Trophoblast cell (in vitro differentiated cells and primary cell): Measurements from ENCODE around the gene TPD52L3. TPM values are rescaled to one million over a fixed set of nuclear protein-coding genes. Genes with fewer than 3 reads are reported as not detected.

ENCODE experiments used
- DNase-seq, 2 donors: peaks; one replicate each; pipeline ENCODE4 v3.0.0-alpha.2; 2016
- H2AFZ ChIP-seq: 2 replicates; pipeline ENCODE4 v1.6.1; 2013; ENCODE audit warnings: low read length, moderate library complexity, mild to moderate bottlenecking; ENCODE audit not compliant: insufficient read depth, poor library complexity
- H2AK5ac ChIP-seq: 2 replicates; pipeline ENCODE4 v1.6.1; 2013; ENCODE audit warnings: mild to moderate bottlenecking, low read length
- H2BK120ac ChIP-seq: 2 replicates; pipeline ENCODE4 v1.6.1; 2013; ENCODE audit warnings: low read length, mild to moderate bottlenecking, moderate library complexity; ENCODE audit not compliant: insufficient read depth, poor library complexity
- H2BK12ac ChIP-seq: 2 replicates; pipeline ENCODE4 v1.6.1; 2013; ENCODE audit warnings: mild to moderate bottlenecking, low read length, moderate library complexity
- H2BK5ac ChIP-seq: 2 replicates; pipeline ENCODE4 v1.6.1; 2013; ENCODE audit warnings: low read length, low read depth, moderate library complexity, mild to moderate bottlenecking; ENCODE audit not compliant: poor library complexity
- H3K14ac ChIP-seq: 2 replicates; pipeline ENCODE4 v1.6.1; 2013; ENCODE audit warnings: mild to moderate bottlenecking, low read length
- H3K18ac ChIP-seq: 2 replicates; pipeline ENCODE4 v1.6.1; 2013; ENCODE audit warnings: mild to moderate bottlenecking, low read length
- H3K23ac ChIP-seq: 2 replicates; pipeline ENCODE4 v1.6.1; 2013; ENCODE audit warnings: low read length
- H3K27ac ChIP-seq: 2 replicates; pipeline ENCODE4 v1.5.1; 2013; ENCODE audit warnings: low read depth, mild to moderate bottlenecking, inconsistent platforms, low read length, moderate library complexity
- H3K27me3 ChIP-seq: 2 replicates; pipeline ENCODE4 v1.6.1; 2013; ENCODE audit warnings: inconsistent platforms, mild to moderate bottlenecking, low read length, moderate library complexity; ENCODE audit not compliant: insufficient read depth
- H3K36me3 ChIP-seq, 2 experiments: 1 replicate in 1 of 2; 2 replicates in 1 of 2; pipeline ENCODE4 v1.6.1; 2013; ENCODE audit warnings: low read length in 2 of 2, mild to moderate bottlenecking in 2 of 2, moderate library complexity in 1 of 2; ENCODE audit not compliant: insufficient read depth in 2 of 2, control insufficient read depth in 1 of 2
- H3K4ac ChIP-seq: 2 replicates; pipeline ENCODE4 v1.6.1; 2013; ENCODE audit warnings: low read depth, mild to moderate bottlenecking, low read length, moderate library complexity
- H3K4me1 ChIP-seq, 2 experiments: 1 replicate in 1 of 2; 2 replicates in 1 of 2; pipeline ENCODE4 v1.6.1; 2013; ENCODE audit warnings: low read length in 2 of 2, mild to moderate bottlenecking in 2 of 2, moderate library complexity in 1 of 2; ENCODE audit not compliant: insufficient read depth in 2 of 2, control insufficient read depth in 1 of 2
- H3K4me2 ChIP-seq: 2 replicates; pipeline ENCODE4 v1.6.1; 2013; ENCODE audit warnings: inconsistent platforms, mild to moderate bottlenecking, low read length, moderate library complexity
- H3K4me3 ChIP-seq: 2 replicates; pipeline ENCODE4 v1.5.1; 2013; ENCODE audit warnings: mild to moderate bottlenecking, low read depth, low read length, inconsistent platforms
- H3K79me1 ChIP-seq: one replicate; pipeline ENCODE4 v1.6.1; 2013; ENCODE audit warnings: low read length
- H3K79me2 ChIP-seq: 2 replicates; pipeline ENCODE4 v1.6.1; 2013; ENCODE audit warnings: low read length, mild to moderate bottlenecking; ENCODE audit not compliant: control insufficient read depth, insufficient read depth, poor library complexity
- H3K9ac ChIP-seq: 2 replicates; pipeline ENCODE4 v1.6.1; 2013; ENCODE audit warnings: mild to moderate bottlenecking, low read length
- H3K9me3 ChIP-seq: 2 replicates; pipeline ENCODE4 v1.6.1; 2013; ENCODE audit warnings: low read depth, mild to moderate bottlenecking, control low read depth, inconsistent platforms, low read length; ENCODE audit not compliant: insufficient read depth
- H4K12ac ChIP-seq: 2 replicates; pipeline ENCODE4 v1.6.1; 2013; ENCODE audit warnings: low read depth, mild to moderate bottlenecking, low read length, moderate library complexity
- H4K8ac ChIP-seq: 2 replicates; pipeline ENCODE4 v1.6.1; 2013; ENCODE audit warnings: low read depth, mild to moderate bottlenecking, low read length, moderate library complexity
- H4K91ac ChIP-seq: one replicate; pipeline ENCODE4 v1.6.1; 2013; ENCODE audit warnings: low read depth, mild to moderate bottlenecking, low read length, moderate library complexity
- WGBS: extraction: QIAGEN DNeasy Blood & Tissue Kit; methylation state at CpG from one replicate; pipeline ENCODE4 v1.1.7; 2013; ENCODE audit warnings: missing lambda C conversion rate; ENCODE audit not compliant: insufficient read length, insufficient coverage; ENCODE audit errors: extremely low coverage; 5-methylcytosine and 5-hydroxymethylcytosine counted together
- polyA plus RNA-seq: library from polyadenylated mRNA; stranded (reverse); fragments of 200-250 nt; gene quantifications from 2 replicates; pipeline ENCODE4 v1.2.3, GENCODE V29; 2013

TPD52L3 gene
- not detected in 2 replicates for polyA plus RNA-seq

DNA sequence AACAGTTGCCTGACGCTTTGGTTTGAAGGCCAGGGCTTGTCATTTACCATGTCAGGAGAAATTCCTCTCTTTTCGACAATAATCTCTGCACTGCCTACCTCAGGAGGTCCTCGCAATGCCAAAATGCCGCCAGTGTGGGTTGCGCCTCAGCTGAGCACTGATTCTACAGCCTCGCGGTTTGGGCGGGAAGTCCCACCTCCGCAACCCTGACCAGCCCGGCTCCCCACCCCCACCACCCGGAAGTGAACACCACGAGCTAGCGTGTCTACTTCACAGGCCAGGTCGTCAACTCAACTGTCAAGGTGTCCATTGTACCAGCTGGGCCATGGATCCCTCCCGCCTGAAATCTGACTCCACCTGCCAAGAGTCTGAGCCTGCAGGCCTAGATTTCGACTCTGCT is at the start of gene TPD52L3:
Gene TPD52L3 (plus strand): TSS at position 273 of the 400 bp plus-strand sequence. CDS start 221 bp downstream, outside the sequence.
- Histone ChIP-seq H3K23ac (no peak within 1 kb of the TSS), H3K4me1 (no peaks in the 10 kb centered on the region), H3K4me2 (no peak within 1 kb of the TSS), H3K4me3 (no peak within 1 kb of the TSS), H2BK120ac (no peak within 1 kb of the TSS), H3K9me3 (no peaks in the 10 kb centered on the region), H3K14ac (no peak within 1 kb of the TSS), H3K79me1 (no peaks in the 10 kb centered on the region), H3K27me3 (no peaks in the 10 kb centered on the region), H2BK5ac (no peak within 1 kb of the TSS), H2AFZ (no peak within 1 kb of the TSS), H3K36me3 (no peaks in the 10 kb centered on the region), H3K18ac (no peak within 1 kb of the TSS), H2AK5ac (no peak within 1 kb of the TSS), H3K4ac (no peak within 1 kb of the TSS), H4K91ac (no peak within 1 kb of the TSS), H2BK12ac (no peak within 1 kb of the TSS), H4K12ac (no peak within 1 kb of the TSS), H3K27ac (no peak within 1 kb of the TSS), H3K9ac (peak within 1 kb of the TSS; percentile 47), H4K8ac (no peak within 1 kb of the TSS), H3K79me2 (no peaks in the 10 kb centered on the region)
- WGBS: no CpG with 5 or more reads among the region's 16 CpGs
- DNase-seq: no peak

DNA sequence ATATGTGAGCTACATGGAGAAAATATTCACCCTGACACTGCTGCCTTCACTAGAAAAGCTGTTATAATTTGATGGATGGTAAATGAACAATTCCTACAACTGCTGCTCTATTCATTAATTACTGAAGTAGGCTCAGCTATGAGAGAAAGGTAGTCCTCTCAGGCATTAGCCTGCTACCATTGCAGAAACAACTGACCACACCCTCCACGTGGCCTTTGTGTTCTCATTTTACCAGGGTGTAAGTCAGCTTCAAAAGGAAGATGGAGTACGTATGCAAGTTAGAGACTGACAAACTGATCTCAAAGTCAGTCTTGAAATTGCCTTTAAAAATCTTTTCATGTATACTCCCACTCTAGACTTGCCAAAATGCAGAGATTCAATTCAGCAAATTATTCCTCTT is 26.3 kb upstream of the TPD52L3 start:
- Histone ChIP-seq H3K9me3 (no peaks in the 10 kb centered on the region), H2BK12ac (no peak overlapping the region), H3K18ac (no peak overlapping the region), H3K23ac (no peak overlapping the region), H3K27me3 (no peaks in the 10 kb centered on the region), H4K8ac (no peak overlapping the region), H3K4me2 (no peak overlapping the region), H3K14ac (no peak overlapping the region), H3K79me2 (no peaks in the 10 kb centered on the region), H3K4me1 (no peaks in the 10 kb centered on the region), H2AFZ (no peak overlapping the region), H4K12ac (no peak overlapping the region), H3K4ac (no peak overlapping the region), H2BK5ac (no peak overlapping the region), H2BK120ac (no peak overlapping the region), H4K91ac (no peak overlapping the region), H3K79me1 (no peaks in the 10 kb centered on the region), H3K9ac (no peak overlapping the region), H3K36me3 (no peaks in the 10 kb centered on the region), H3K4me3 (no peak overlapping the region), H2AK5ac (no peak overlapping the region), H3K27ac (no peak overlapping the region)
- no CpG with 5 or more reads among the region's 2 CpGs for WGBS
- DNase-seq: no peak

DNA sequence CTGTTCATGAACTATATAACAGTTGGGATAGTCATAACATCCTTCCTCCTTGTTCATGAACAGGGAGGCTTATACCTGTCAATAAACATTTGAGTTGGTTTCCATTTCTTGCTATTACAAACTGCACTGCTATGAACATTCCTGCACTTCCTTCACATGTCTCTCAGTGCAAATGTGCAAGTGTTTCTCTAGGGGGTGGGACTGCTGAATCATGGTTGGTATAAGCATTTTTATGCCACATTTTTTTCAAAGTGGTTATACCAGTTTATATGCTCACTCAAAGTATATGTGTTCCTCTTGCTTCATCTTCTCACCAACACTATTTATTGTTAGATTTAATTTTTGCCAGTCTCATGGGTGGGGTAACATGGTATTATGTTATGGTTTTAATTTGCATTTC is 25.8 kb upstream of the TPD52L3 start:
- H3K4me2 ChIP-seq: no peak overlapping the region

DNA sequence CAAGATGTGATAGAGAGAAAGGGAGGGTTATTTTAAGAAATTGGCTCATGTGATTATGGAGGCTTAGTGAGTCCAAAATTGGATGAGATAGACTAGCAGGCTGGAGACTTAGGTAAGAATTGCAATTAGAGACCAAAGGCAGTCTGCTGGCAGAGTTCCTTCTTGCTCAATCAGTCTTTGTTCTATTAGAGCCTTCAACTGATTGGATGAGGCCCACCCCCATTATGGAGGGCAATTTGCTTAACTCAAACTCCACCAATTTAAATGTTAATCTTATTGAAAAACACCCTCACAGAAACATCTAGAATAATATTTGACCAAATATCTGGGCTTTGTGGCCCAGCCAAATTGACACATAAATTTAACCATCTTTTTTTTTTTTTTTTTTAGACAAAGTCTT is 23.9 kb upstream of the TPD52L3 start:
- H2BK5ac ChIP-seq: no peak overlapping the region
- no peak overlapping the region for H2BK120ac ChIP-seq
- H3K36me3 ChIP-seq: no peaks in the 10 kb centered on the region
- no peaks in the 10 kb centered on the region for H3K4me1 ChIP-seq
- H4K12ac ChIP-seq: no peak overlapping the region
- H4K8ac ChIP-seq: no peak overlapping the region
- no peak overlapping the region for H3K4me2 ChIP-seq
- no peaks in the 10 kb centered on the region for H3K27me3 ChIP-seq
- no peaks in the 10 kb centered on the region for H3K79me1 ChIP-seq
- H3K79me2 ChIP-seq: no peaks in the 10 kb centered on the region
- H2BK12ac ChIP-seq: no peak overlapping the region
- no peak overlapping the region for H3K23ac ChIP-seq
- H3K14ac ChIP-seq: no peak overlapping the region
- DNase-seq: no peak
- H3K4ac ChIP-seq: no peak overlapping the region
- no peak overlapping the region for H3K18ac ChIP-seq
- H3K9me3 ChIP-seq: no peaks in the 10 kb centered on the region
- H3K27ac ChIP-seq: no peak overlapping the region
- H3K9ac ChIP-seq: no peak overlapping the region
- H2AK5ac ChIP-seq: no peak overlapping the region
- no peak overlapping the region for H4K91ac ChIP-seq
- H3K4me3 ChIP-seq: no peak overlapping the region
- no peak overlapping the region for H2AFZ ChIP-seq

More for the DNA sequence above, 25.8 kb upstream of the TPD52L3 start:
- Histone ChIP-seq H3K4ac (no peak overlapping the region), H3K27ac (no peak overlapping the region), H3K9ac (no peak overlapping the region), H3K79me2 (no peaks in the 10 kb centered on the region), H3K27me3 (no peaks in the 10 kb centered on the region), H3K18ac (no peak overlapping the region), H2BK120ac (no peak overlapping the region), H3K9me3 (no peaks in the 10 kb centered on the region), H3K4me3 (no peak overlapping the region), H2AK5ac (no peak overlapping the region), H3K36me3 (no peaks in the 10 kb centered on the region), H3K79me1 (no peaks in the 10 kb centered on the region), H2BK12ac (no peak overlapping the region), H4K91ac (no peak overlapping the region), H3K14ac (no peak overlapping the region), H4K8ac (no peak overlapping the region), H3K4me1 (no peaks in the 10 kb centered on the region), H3K23ac (no peak overlapping the region), H4K12ac (no peak overlapping the region), H2AFZ (no peak overlapping the region), H2BK5ac (no peak overlapping the region)
- DNase-seq: peak; percentile 17 to 73
